BE2C (cell line): ENCODE results near the gene NRSN2.

Experiments
- DNase-seq: peaks from one replicate; pipeline ENCODE4 v3.0.0-alpha.2; 2020
- H3K27me3 ChIP-seq: fragments of 250-450 bp; sonication (Bioruptor Pico); 2 replicates; pipeline ENCODE4 v1.5.1; 2020; ENCODE audit warnings: mild to moderate bottlenecking
- H3K36me3 ChIP-seq: fragments of 250-450 bp; sonication (Bioruptor Pico); 2 replicates; pipeline ENCODE4 v1.5.1; 2020; ENCODE audit warnings: mild to moderate bottlenecking
- H3K4me1 ChIP-seq: fragments of 250-450 bp; sonication (Bioruptor Pico); 2 replicates; pipeline ENCODE4 v1.5.1; 2020
- H3K4me3 ChIP-seq: 2 replicates; pipeline ENCODE4 v1.5.1; 2011; ENCODE audit warnings: low read depth, low read length
- H3K9me3 ChIP-seq: fragments of 250-450 bp; sonication (Bioruptor Pico); 2 replicates; pipeline ENCODE4 v1.5.1; 2020
- TF ChIP-seq, protein P1 (sequence below): IDR thresholded peaks from 2 replicates; pipeline ENCODE4 v1.5.1; 2012; ENCODE audit warnings: mild to moderate bottlenecking, low read depth, low read length

NRSN2 gene

DNA sequence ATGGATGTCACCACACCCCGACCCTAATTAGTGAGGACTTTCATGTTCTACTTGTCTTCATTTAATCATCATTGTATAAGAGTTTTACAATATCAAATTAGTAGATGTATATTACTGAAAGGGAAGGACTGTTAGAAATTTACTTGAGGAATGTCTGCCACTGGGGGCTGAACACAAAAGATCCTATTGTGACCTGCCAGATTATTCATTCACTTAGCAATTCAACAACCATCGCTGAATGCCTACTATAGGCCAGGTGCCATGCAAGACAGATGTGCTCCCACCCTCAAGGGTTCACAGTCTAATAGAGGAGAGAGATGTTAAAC lies 53.2 kb downstream of the NRSN2 start:
- no peaks in the 10 kb centered on the region; the same call in 1 of the 2 replicates for H3K36me3 ChIP-seq
- TF ChIP-seq, protein P1, sequence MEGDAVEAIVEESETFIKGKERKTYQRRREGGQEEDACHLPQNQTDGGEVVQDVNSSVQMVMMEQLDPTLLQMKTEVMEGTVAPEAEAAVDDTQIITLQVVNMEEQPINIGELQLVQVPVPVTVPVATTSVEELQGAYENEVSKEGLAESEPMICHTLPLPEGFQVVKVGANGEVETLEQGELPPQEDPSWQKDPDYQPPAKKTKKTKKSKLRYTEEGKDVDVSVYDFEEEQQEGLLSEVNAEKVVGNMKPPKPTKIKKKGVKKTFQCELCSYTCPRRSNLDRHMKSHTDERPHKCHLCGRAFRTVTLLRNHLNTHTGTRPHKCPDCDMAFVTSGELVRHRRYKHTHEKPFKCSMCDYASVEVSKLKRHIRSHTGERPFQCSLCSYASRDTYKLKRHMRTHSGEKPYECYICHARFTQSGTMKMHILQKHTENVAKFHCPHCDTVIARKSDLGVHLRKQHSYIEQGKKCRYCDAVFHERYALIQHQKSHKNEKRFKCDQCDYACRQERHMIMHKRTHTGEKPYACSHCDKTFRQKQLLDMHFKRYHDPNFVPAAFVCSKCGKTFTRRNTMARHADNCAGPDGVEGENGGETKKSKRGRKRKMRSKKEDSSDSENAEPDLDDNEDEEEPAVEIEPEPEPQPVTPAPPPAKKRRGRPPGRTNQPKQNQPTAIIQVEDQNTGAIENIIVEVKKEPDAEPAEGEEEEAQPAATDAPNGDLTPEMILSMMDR = no peak

DNA sequence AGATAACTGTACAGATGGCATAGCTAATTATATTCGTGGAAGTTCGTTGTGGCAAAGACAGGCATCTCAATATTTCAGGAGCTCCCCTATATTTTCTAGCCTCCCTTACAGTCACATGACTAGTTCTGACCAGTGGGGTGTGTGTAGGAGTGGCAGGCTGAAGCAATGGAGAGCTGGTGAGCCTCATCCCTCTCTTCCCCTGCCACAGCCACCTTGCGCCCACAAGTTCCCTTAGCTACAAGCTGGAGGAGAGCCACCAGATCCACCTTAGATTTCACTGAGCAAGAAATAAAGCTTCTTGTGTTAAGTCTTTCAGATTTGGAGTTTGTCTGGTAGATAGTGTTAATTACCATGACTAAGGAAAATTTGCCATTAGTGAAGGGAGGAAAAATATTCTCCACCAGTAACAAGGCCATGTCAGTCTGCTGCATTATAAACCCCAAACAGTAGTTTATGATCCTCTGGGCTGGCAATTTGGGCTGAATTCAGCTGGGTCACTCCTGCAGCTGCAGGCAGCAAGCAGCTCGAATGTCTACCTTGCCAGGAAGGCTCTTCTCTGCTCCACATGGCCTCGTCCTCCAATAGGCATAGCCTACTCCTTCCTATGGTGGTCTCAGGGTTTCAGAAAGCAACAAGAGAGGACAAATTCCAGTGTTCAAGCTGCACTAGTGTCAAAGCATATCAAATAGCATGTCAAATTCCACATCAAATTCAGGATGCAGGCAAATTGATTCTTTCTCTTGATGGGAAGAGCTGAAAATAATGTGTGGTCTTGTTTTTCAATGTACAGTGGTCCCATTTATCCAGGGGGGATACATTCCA lies 53.8 kb downstream of the NRSN2 start:
- H3K4me3 ChIP-seq = no peak overlapping the region
- no peaks in the 10 kb centered on the region; the same call in 1 of the 2 replicates for H3K36me3 ChIP-seq
- no peaks in the 10 kb centered on the region for H3K9me3 ChIP-seq
- TF ChIP-seq, protein P1 = no peak
- DNase-seq = no peak
- H3K27me3 ChIP-seq = no peaks in the 10 kb centered on the region
- H3K4me1 ChIP-seq = no peaks in the 10 kb centered on the region; the same call in 1 of the 2 replicates

More for the DNA sequence above, 53.2 kb downstream of the NRSN2 start:
- H3K9me3 ChIP-seq = no peaks in the 10 kb centered on the region
- H3K27me3 ChIP-seq = no peaks in the 10 kb centered on the region
- no peak overlapping the region for H3K4me3 ChIP-seq
- no peak for DNase-seq
- no peaks in the 10 kb centered on the region; the same call in 1 of the 2 replicates for H3K4me1 ChIP-seq

DNA sequence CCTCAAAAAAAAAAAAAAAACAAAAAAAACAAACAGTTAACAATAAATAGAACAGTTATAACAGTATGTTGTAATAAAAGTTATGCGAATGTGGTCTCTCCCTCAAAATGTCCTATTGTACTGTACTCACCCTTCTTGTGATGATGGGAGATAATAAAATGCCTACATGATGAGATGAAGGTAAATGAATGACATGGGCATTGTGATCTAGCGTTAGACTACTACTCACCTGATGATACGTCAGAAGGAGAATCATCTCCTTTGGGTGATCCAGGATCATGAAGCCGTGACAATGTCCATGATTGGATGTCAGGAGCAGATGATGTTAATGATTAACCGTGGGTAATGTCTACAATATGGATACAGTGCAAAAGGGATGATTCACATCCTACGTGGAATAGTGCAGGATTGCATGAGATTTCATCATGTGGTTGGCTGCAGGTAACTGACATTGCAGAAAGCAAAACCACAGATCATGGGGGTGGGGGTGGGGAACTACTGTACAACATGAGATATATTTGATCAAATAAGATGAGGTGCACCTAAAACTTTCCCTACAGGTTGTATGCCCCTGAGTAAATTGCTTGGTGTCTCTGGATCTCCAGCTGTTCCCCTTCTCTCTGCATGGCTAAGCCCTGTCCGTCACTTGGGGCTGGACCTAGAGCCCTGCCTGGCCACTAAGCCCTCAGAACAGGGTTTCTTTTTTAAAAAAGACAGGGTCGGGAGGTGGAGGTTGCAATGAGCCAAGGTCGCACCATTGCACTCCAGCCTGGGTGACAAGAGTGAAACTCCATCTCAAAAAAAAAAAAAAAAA lies 55.0 kb downstream of the NRSN2 start:
- H3K27me3 ChIP-seq = no peaks in the 10 kb centered on the region
- no peak for DNase-seq
- no peaks in the 10 kb centered on the region for H3K9me3 ChIP-seq
- no peaks in the 10 kb centered on the region; the same call in 1 of the 2 replicates for H3K4me1 ChIP-seq
- no peak overlapping the region for H3K4me3 ChIP-seq
- no peaks in the 10 kb centered on the region; the same call in 1 of the 2 replicates for H3K36me3 ChIP-seq
- TF ChIP-seq, protein P1 = no peak

GRCh38 chr20:402496-402885 lies 55.6 kb downstream of the NRSN2 start:
- DNase-seq = no peak
- H3K4me1 ChIP-seq = no peaks in the 10 kb centered on the region; the same call in 1 of the 2 replicates
- no peaks in the 10 kb centered on the region for H3K36me3 ChIP-seq
- no peaks in the 10 kb centered on the region for H3K9me3 ChIP-seq
- no peaks in the 10 kb centered on the region for H3K27me3 ChIP-seq
- TF ChIP-seq, protein P1 = no peak
- no peak overlapping the region for H3K4me3 ChIP-seq

GRCh38 chr20:402898-403581 lies 56.1 kb downstream of the NRSN2 start:
- Histone ChIP-seq H3K4me3 (no peak overlapping the region), H3K36me3 (no peaks in the 10 kb centered on the region), H3K9me3 (no peaks in the 10 kb centered on the region), H3K27me3 (no peaks in the 10 kb centered on the region), H3K4me1 (no peaks in the 10 kb centered on the region; the same call in 1 of the 2 replicates)
- TF ChIP-seq, protein P1 = no peak
- no peak for DNase-seq
